Natural killer cell (primary cell): ENCODE data around the gene MIOX. TPM values are rescaled to one million over a fixed set of nuclear protein-coding genes. Genes with fewer than 3 reads are reported as not detected.
A peak's percentile ranks its signal among the peaks of the same experiment; 100 is the strongest.

Experiments
- ATAC-seq, 3 donors: fragments of 150-1000 bp in 2 of 3; fragments of 200-7000 bp in 1 of 3; cut with Tn5 transposase; 1 replicate in 1 of 3; 2 replicates in 2 of 3; pipeline ENCODE4 v1.10.0; 2021; ENCODE audit warnings: mild to moderate bottlenecking in 2 of 3, moderate library complexity in 2 of 3
- DNase-seq, 2 donors: peaks; one replicate each; pipeline versions ENCODE4 v3.0.0 to v3.0.0-alpha.2; 2013 to 2021; ENCODE audit warnings: mixed read lengths in 1 of 2
- H3K27ac ChIP-seq: one replicate; pipeline ENCODE4 v1.5.1; 2013; ENCODE audit warnings: mild to moderate bottlenecking, low read length
- H3K27me3 ChIP-seq: one replicate; pipeline ENCODE4 v1.6.1; 2013; ENCODE audit warnings: low read length; ENCODE audit not compliant: control insufficient read depth, insufficient read depth
- H3K36me3 ChIP-seq: one replicate; pipeline ENCODE4 v1.6.1; 2013; ENCODE audit warnings: low read length; ENCODE audit not compliant: control insufficient read depth, insufficient read depth
- H3K4me1 ChIP-seq: one replicate; pipeline ENCODE4 v1.6.1; 2013; ENCODE audit warnings: low read length; ENCODE audit not compliant: control insufficient read depth, insufficient read depth
- H3K4me3 ChIP-seq: one replicate; pipeline ENCODE4 v1.5.1; 2013; ENCODE audit warnings: low read length
- H3K9me3 ChIP-seq: one replicate; pipeline ENCODE4 v1.6.1; 2013; ENCODE audit warnings: low read length; ENCODE audit not compliant: control insufficient read depth, insufficient read depth
- H3K27ac Mint-ChIP-seq, 2 donors: one replicate each; pipeline ENCODE4 v1.8.0; 2022; ENCODE audit warnings: mild to moderate bottlenecking in 2 of 2, mixed read lengths in 2 of 2, moderate library complexity in 1 of 2
- H3K27me3 Mint-ChIP-seq, 2 donors: one replicate each; pipeline ENCODE4 v1.8.0; 2022; ENCODE audit warnings: low read depth in 2 of 2, mixed read lengths in 2 of 2
- H3K36me3 Mint-ChIP-seq: one replicate; pipeline ENCODE4 v1.8.0; 2022; ENCODE audit warnings: mixed read lengths
- H3K4me1 Mint-ChIP-seq, 2 donors: one replicate each; pipeline ENCODE4 v1.8.0; 2022; ENCODE audit warnings: mixed read lengths in 2 of 2
- H3K4me3 Mint-ChIP-seq: one replicate; pipeline ENCODE4 v1.8.0; 2022; ENCODE audit warnings: mild to moderate bottlenecking, moderate library complexity, mixed read lengths
- H3K9me3 Mint-ChIP-seq, 2 donors: one replicate each; pipeline ENCODE4 v1.8.0; 2022; ENCODE audit warnings: mixed read lengths in 2 of 2
- WGBS: methylation state at CpG from one replicate; pipeline ENCODE4 v1.1.7; 2013; ENCODE audit warnings: missing lambda C conversion rate; ENCODE audit not compliant: insufficient coverage; 5-methylcytosine and 5-hydroxymethylcytosine counted together
- intact Hi-C: fragments of 100-400 bp; cut with micrococcal nuclease; formaldehyde crosslinking; loops from one replicate; pipeline ENCODE4 v1.14.2; 2022
- total RNA-seq, 4 donors: library from RNA; stranded (reverse); fragments of 120-200 nt in 1 of 4; gene quantifications; one replicate each; pipeline versions ENCODE4 v1.2.3 to v1.2.4, GENCODE V29; 2013 to 2022
- TF ChIP-seq, protein P1 (sequence below): fragments of 200-600 bp; IDR thresholded peaks from one replicate; pipeline ENCODE4 v1.8.0; 2022; ENCODE audit warnings: antibody characterized with exemption

MIOX gene
- total RNA-seq, 3 donors from 2014 or later (not counting 1 experiment from before 2014, with no cell fraction given): 0.23 TPM; not detected in 2

DNA sequence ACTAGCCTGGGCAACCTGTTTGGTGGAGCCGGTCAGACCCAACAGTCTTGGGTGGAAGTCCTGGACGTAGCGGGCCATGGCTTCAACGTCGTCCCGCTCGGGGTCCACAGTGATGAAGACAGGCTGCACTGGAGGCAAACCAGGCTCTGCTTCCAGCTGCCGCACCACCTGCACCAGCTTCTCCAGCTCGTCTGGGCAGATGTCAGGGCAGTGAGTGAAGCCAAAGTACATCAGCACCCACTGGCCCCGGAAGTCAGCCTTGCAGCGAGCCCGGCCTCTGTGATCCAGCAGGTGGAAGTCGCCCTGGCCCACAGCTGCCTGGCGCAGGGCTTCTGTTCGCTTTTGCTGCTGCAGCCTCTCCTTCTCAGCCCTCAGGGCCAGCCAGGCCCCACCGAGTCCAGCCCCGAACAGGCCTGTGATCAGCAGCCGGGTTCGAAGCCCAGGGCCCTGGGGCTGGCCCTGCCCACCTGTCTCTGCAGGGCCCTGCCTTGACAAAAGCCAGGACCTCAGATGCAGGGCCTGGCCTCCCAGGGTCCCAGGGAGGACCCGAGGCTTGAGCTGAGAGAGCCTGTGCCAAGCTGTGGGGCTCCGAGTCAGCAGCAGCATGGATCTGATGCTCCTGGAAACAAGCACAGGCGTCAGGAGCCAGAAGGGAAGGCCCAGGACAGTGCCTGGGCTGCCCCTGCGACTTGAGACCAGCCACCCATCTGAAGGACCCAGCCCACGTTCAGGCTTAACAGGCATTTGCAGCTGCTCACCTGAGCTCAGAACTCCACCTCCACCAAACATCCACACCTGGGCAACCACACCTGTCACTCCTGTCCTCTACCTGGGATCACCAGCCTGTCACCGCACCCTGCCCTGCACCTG is 37.4 kb downstream of the MIOX start:
- no peak for DNase-seq
- H3K4me3 ChIP-seq: no peak overlapping the region
- peaks cover 28% of the 10 kb centered on the region for H3K36me3 ChIP-seq
- TF ChIP-seq, protein P1, sequence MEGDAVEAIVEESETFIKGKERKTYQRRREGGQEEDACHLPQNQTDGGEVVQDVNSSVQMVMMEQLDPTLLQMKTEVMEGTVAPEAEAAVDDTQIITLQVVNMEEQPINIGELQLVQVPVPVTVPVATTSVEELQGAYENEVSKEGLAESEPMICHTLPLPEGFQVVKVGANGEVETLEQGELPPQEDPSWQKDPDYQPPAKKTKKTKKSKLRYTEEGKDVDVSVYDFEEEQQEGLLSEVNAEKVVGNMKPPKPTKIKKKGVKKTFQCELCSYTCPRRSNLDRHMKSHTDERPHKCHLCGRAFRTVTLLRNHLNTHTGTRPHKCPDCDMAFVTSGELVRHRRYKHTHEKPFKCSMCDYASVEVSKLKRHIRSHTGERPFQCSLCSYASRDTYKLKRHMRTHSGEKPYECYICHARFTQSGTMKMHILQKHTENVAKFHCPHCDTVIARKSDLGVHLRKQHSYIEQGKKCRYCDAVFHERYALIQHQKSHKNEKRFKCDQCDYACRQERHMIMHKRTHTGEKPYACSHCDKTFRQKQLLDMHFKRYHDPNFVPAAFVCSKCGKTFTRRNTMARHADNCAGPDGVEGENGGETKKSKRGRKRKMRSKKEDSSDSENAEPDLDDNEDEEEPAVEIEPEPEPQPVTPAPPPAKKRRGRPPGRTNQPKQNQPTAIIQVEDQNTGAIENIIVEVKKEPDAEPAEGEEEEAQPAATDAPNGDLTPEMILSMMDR: no peak
- no peak for ATAC-seq
- H3K9me3 ChIP-seq: no peaks in the 10 kb centered on the region
- no peaks in the 10 kb centered on the region for H3K27me3 ChIP-seq
- H3K27ac ChIP-seq: no peak overlapping the region
- Mint-ChIP-seq H3K9me3 (no peaks in the 10 kb centered on the region), H3K4me1 (peaks cover 26 to 30% of the 10 kb centered on the region in 2 donors), H3K4me3 (peak overlapping the region; percentile 90), H3K36me3 (no peaks in the 10 kb centered on the region), H3K27me3 (no peaks in the 10 kb centered on the region), H3K27ac (peak overlapping the region; percentile 81 to 91)
- WGBS: 93% methylated on average over 25 of the region's 25 CpGs
- H3K4me1 ChIP-seq: peaks cover 38% of the 10 kb centered on the region
- intact Hi-C loops: no loop called here

DNA sequence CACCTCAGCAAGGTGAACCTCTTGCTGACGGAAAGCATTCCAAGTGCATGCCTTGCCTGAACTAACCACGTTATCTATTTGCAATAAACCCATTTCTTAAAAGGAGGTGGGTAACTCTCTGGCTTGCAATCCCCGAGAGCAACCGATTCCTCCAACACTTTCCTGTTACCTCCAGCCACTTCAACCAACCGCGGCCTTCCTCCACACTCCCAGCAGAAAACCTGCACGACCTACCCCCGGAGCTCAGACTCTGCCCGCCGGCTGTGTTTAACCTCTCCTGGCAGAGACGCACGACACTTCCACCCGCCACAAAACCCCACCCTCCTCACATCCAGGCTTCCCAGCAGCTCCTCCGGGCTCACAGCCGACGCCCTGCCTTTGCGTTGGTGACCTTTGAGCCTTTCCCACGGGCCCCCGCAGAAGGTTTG is 38.0 kb downstream of the MIOX start:
- Mint-ChIP-seq H3K4me1 (peaks cover 26 to 30% of the 10 kb centered on the region in 2 donors), H3K9me3 (no peaks in the 10 kb centered on the region), H3K4me3 (peak overlapping the region; percentile 90), H3K36me3 (no peaks in the 10 kb centered on the region), H3K27me3 (no peaks in the 10 kb centered on the region), H3K27ac (peak overlapping the region; percentile 81 to 91)
- ATAC-seq (no peak), DNase-seq (no peak)
- Histone ChIP-seq H3K4me3 (peak overlapping the region; percentile 40), H3K9me3 (no peaks in the 10 kb centered on the region), H3K27me3 (no peaks in the 10 kb centered on the region), H3K27ac (peak overlapping the region; percentile 56), H3K36me3 (peaks cover 23% of the 10 kb centered on the region), H3K4me1 (peaks cover 45% of the 10 kb centered on the region)
- intact Hi-C loops: loop anchor here (1.0 to 5.0 kb wide), 2 partner anchors 16 to 38 kb away; partner anchors contain the start of genes NCAPH2 and SYCE3
- TF ChIP-seq, protein P1: no peak
- 9% methylated on average over 19 of the region's 19 CpGs for whole genome bisulfite sequencing

DNA sequence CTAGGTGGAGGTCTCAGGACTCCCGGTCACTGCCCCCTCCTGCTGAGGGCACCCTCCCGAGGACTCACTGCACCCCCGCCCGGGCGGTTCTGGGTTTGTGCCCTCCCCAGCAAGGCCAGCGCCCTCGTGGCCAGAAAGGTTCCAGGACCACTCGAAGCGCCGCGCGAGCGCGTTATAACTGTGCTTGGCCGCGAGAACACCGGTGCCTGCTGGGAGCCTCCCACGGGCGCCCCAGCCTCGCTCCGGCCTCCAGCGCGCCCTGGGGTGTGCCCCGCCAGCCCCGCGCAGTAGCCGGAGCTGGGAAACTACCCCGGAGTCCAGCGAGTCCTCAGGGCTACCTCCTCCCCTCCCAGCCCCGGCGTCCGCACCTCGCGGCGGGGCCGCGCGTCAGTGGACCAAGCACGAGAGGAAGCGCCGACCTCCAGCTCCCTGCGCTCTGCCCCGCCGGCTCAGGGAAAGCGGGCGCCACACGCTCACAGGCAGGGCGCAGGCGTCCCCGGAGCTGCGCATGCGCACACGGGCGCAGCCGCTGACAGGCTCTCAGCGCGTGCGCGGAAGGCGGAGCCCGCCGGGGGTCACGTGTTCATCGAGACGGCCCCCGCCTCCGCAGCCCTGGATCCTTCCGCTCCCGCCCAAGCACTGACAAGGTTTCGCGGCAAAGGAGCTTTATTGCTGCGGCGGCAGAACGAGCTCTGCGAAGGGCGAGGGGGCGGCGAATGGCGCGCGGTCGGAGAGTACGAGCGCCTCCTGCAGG is 38.6 kb downstream of the MIOX start, which contains the start of gene SCO2:
SCO2 (minus strand) TSS at position 495 of the 754 bp plus-strand sequence. CDS start 1,187 bp downstream, outside the sequence.
- Histone ChIP-seq H3K27me3 (no peaks in the 10 kb centered on the region), H3K9me3 (no peaks in the 10 kb centered on the region), H3K36me3 (peaks cover 23% of the 10 kb centered on the region), H3K4me1 (peaks cover 48% of the 10 kb centered on the region), H3K27ac (peak within 1 kb of the TSS; percentile 93), H3K4me3 (peak within 1 kb of the TSS; percentile 76)
- Mint-ChIP-seq H3K27me3 (no peaks in the 10 kb centered on the region), H3K4me1 (peaks cover 26 to 30% of the 10 kb centered on the region in 2 donors), H3K27ac (peak within 1 kb of the TSS; percentile 84 to 91), H3K36me3 (no peaks in the 10 kb centered on the region), H3K9me3 (no peaks in the 10 kb centered on the region), H3K4me3 (peak within 1 kb of the TSS; percentile 90)
- intact Hi-C loops: loop anchor here (1.0 to 5.0 kb wide), 2 partner anchors 17 to 37 kb away; partner anchors contain the start of genes NCAPH2 and SYCE3
- DNase-seq (peak; percentile 95 to 100), ATAC-seq (peak; percentile 60 to 78 (median 69))
- TF ChIP-seq, protein P1: no peak
- WGBS: under 1% methylated on average over 84 of the region's 84 CpGs
